ENCODE results near the gene HCN2. TPM values are rescaled to one million over a fixed set of nuclear protein-coding genes. Genes with fewer than 3 reads are reported as not detected.

The HCN2 gene
- total RNA-seq, 1 experiment from 2014 or later, result not detected

- no peak overlapping the region for H3K4me2 ChIP-seq (ENCODE audit: low read depth, low read length, poor library complexity, severe bottlenecking)
- no peaks in the 10 kb centered on the region for H3K27me3 ChIP-seq (ENCODE audit: low read length)
- no peaks in the 10 kb centered on the region for H4K20me1 ChIP-seq (ENCODE audit: insufficient read depth, low read depth, low read length)
- H3K4me1 ChIP-seq (ENCODE audit: low read length), result peaks cover 7% of the 10 kb centered on the region
- no peaks in the 10 kb centered on the region for H3K79me2 ChIP-seq (ENCODE audit: low read length)
- no peak overlapping the region for H2AFZ ChIP-seq (ENCODE audit: low read length)
- H3K36me3 ChIP-seq (ENCODE audit: insufficient read depth, low read length), result no peaks in the 10 kb centered on the region
- no peak overlapping the region for H3K27ac ChIP-seq (ENCODE audit: low read length)
- no peaks in the 10 kb centered on the region for H3K9me3 ChIP-seq (ENCODE audit: low read length)
- H3K9ac ChIP-seq (ENCODE audit: low read length), result no peak overlapping the region
- H3K9me2 ChIP-seq (replicated peaks; ENCODE audit: insufficient read depth, low read length), result no peaks in the 10 kb centered on the region
- no peak for DNase-seq
- H3K4me3 ChIP-seq (ENCODE audit: low read length), result no peak overlapping the region
Observed at GRCh38 chr19:593055-593454, 3.4 kb downstream of the HCN2 start.

- peak; percentile 74 for DNase-seq
- Histone ChIP-seq H3K27me3 (ENCODE audit: low read length) (no peaks in the 10 kb centered on the region), H2AFZ (ENCODE audit: low read length) (no peak overlapping the region), H3K4me3 (ENCODE audit: low read length) (no peak overlapping the region), H3K9me2 (replicated peaks; ENCODE audit: insufficient read depth, low read length) (no peaks in the 10 kb centered on the region), H3K36me3 (ENCODE audit: insufficient read depth, low read length) (no peaks in the 10 kb centered on the region), H3K9ac (ENCODE audit: low read length) (no peak overlapping the region), H3K27ac (ENCODE audit: low read length) (no peak overlapping the region), H3K4me2 (ENCODE audit: low read depth, low read length, poor library complexity, severe bottlenecking) (no peak overlapping the region), H4K20me1 (ENCODE audit: insufficient read depth, low read depth, low read length) (no peaks in the 10 kb centered on the region), H3K9me3 (ENCODE audit: low read length) (no peaks in the 10 kb centered on the region), H3K79me2 (ENCODE audit: low read length) (no peaks in the 10 kb centered on the region), H3K4me1 (ENCODE audit: low read length) (peaks cover 2% of the 10 kb centered on the region)
Observed at GRCh38 chr19:593505-593904, 3.8 kb downstream of the HCN2 start.

GRCh38 chr19:594265-594870 lies 4.7 kb downstream of the HCN2 start:
- H3K36me3 ChIP-seq (ENCODE audit: insufficient read depth, low read length), result no peaks in the 10 kb centered on the region
- H3K27me3 ChIP-seq (ENCODE audit: low read length), result no peaks in the 10 kb centered on the region
- H3K4me2 ChIP-seq (ENCODE audit: low read depth, low read length, poor library complexity, severe bottlenecking), result no peak overlapping the region
- no peak overlapping the region for H3K4me3 ChIP-seq (ENCODE audit: low read length)
- no peaks in the 10 kb centered on the region for H3K9me3 ChIP-seq (ENCODE audit: low read length)
- H4K20me1 ChIP-seq (ENCODE audit: insufficient read depth, low read depth, low read length), result no peaks in the 10 kb centered on the region
- H3K9me2 ChIP-seq (replicated peaks; ENCODE audit: insufficient read depth, low read length), result no peaks in the 10 kb centered on the region
- H3K79me2 ChIP-seq (ENCODE audit: low read length), result no peaks in the 10 kb centered on the region
- no peak for DNase-seq
- no peak overlapping the region for H3K9ac ChIP-seq (ENCODE audit: low read length)
- H3K27ac ChIP-seq (ENCODE audit: low read length), result no peak overlapping the region
- no peaks in the 10 kb centered on the region for H3K4me1 ChIP-seq (ENCODE audit: low read length)
- H2AFZ ChIP-seq (ENCODE audit: low read length), result no peak overlapping the region

GRCh38 chr19:595326-596262 lies 5.9 kb downstream of the HCN2 start:
- DNase-seq, result no peak
- H2AFZ ChIP-seq (ENCODE audit: low read length), result no peak overlapping the region
- H3K4me3 ChIP-seq (ENCODE audit: low read length), result no peak overlapping the region
- no peak overlapping the region for H3K4me2 ChIP-seq (ENCODE audit: low read depth, low read length, poor library complexity, severe bottlenecking)
- H3K79me2 ChIP-seq (ENCODE audit: low read length), result no peaks in the 10 kb centered on the region
- H3K27ac ChIP-seq (ENCODE audit: low read length), result no peak overlapping the region
- no peaks in the 10 kb centered on the region for H3K27me3 ChIP-seq (ENCODE audit: low read length)
- H3K4me1 ChIP-seq (ENCODE audit: low read length), result no peaks in the 10 kb centered on the region
- no peaks in the 10 kb centered on the region for H3K9me2 ChIP-seq (replicated peaks; ENCODE audit: insufficient read depth, low read length)
- H4K20me1 ChIP-seq (ENCODE audit: insufficient read depth, low read depth, low read length), result no peaks in the 10 kb centered on the region
- H3K9me3 ChIP-seq (ENCODE audit: low read length), result no peaks in the 10 kb centered on the region
- H3K9ac ChIP-seq (ENCODE audit: low read length), result no peak overlapping the region
- H3K36me3 ChIP-seq (ENCODE audit: insufficient read depth, low read length), result no peaks in the 10 kb centered on the region

GRCh38 chr19:596263-596655 lies 6.6 kb downstream of the HCN2 start:
- Histone ChIP-seq H3K36me3 (ENCODE audit: insufficient read depth, low read length) (no peaks in the 10 kb centered on the region), H3K9me2 (replicated peaks; ENCODE audit: insufficient read depth, low read length) (no peaks in the 10 kb centered on the region), H3K9me3 (ENCODE audit: low read length) (no peaks in the 10 kb centered on the region; the same call in 1 of the 2 replicates), H3K27ac (ENCODE audit: low read length) (no peak overlapping the region), H3K27me3 (ENCODE audit: low read length) (no peaks in the 10 kb centered on the region), H3K9ac (ENCODE audit: low read length) (no peak overlapping the region), H2AFZ (ENCODE audit: low read length) (no peak overlapping the region), H3K79me2 (ENCODE audit: low read length) (no peaks in the 10 kb centered on the region), H3K4me1 (ENCODE audit: low read length) (no peaks in the 10 kb centered on the region), H3K4me2 (ENCODE audit: low read depth, low read length, poor library complexity, severe bottlenecking) (no peak overlapping the region), H4K20me1 (ENCODE audit: insufficient read depth, low read depth, low read length) (no peaks in the 10 kb centered on the region), H3K4me3 (ENCODE audit: low read length) (no peak overlapping the region)
- DNase-seq, result no peak

- Histone ChIP-seq H3K27ac (ENCODE audit: low read length) (no peak overlapping the region), H3K9ac (ENCODE audit: low read length) (no peak overlapping the region), H3K4me1 (ENCODE audit: low read length) (no peaks in the 10 kb centered on the region)
Observed at GRCh38 chr19:597406-598315, 8.0 kb downstream of the HCN2 start.

GRCh38 chr19:601310-601709 lies 11.6 kb downstream of the HCN2 start:
- Histone ChIP-seq H3K4me2 (ENCODE audit: low read depth, low read length, poor library complexity, severe bottlenecking) (no peak overlapping the region), H4K20me1 (ENCODE audit: insufficient read depth, low read depth, low read length) (no peaks in the 10 kb centered on the region), H3K4me1 (ENCODE audit: low read length) (no peaks in the 10 kb centered on the region), H2AFZ (ENCODE audit: low read length) (no peak overlapping the region), H3K27ac (ENCODE audit: low read length) (no peak overlapping the region), H3K36me3 (ENCODE audit: insufficient read depth, low read length) (no peaks in the 10 kb centered on the region), H3K9me3 (ENCODE audit: low read length) (no peaks in the 10 kb centered on the region; the same call in 1 of the 2 replicates), H3K4me3 (ENCODE audit: low read length) (no peak overlapping the region), H3K9me2 (replicated peaks; ENCODE audit: insufficient read depth, low read length) (no peaks in the 10 kb centered on the region), H3K27me3 (ENCODE audit: low read length) (no peaks in the 10 kb centered on the region), H3K9ac (ENCODE audit: low read length) (no peak overlapping the region), H3K79me2 (ENCODE audit: low read length) (no peaks in the 10 kb centered on the region)
- DNase-seq, result no peak

More at GRCh38 chr19:597406-598315, 8.0 kb downstream of the HCN2 start:
- Histone ChIP-seq H3K27me3 (ENCODE audit: low read length) (no peaks in the 10 kb centered on the region), H4K20me1 (ENCODE audit: insufficient read depth, low read depth, low read length) (no peaks in the 10 kb centered on the region), H3K9me2 (replicated peaks; ENCODE audit: insufficient read depth, low read length) (no peaks in the 10 kb centered on the region), H3K4me2 (ENCODE audit: low read depth, low read length, poor library complexity, severe bottlenecking) (no peak overlapping the region), H2AFZ (ENCODE audit: low read length) (no peak overlapping the region), H3K9me3 (ENCODE audit: low read length) (no peaks in the 10 kb centered on the region; the same call in 1 of the 2 replicates), H3K4me3 (ENCODE audit: low read length) (no peak overlapping the region), H3K36me3 (ENCODE audit: insufficient read depth, low read length) (no peaks in the 10 kb centered on the region), H3K79me2 (ENCODE audit: low read length) (no peaks in the 10 kb centered on the region)
- peak; percentile 58 for DNase-seq

GRCh38 chr19:601790-602189 lies 12.1 kb downstream of the HCN2 start:
- Histone ChIP-seq H3K4me1 (ENCODE audit: low read length) (no peaks in the 10 kb centered on the region), H3K9me2 (replicated peaks; ENCODE audit: insufficient read depth, low read length) (no peaks in the 10 kb centered on the region), H3K4me2 (ENCODE audit: low read depth, low read length, poor library complexity, severe bottlenecking) (no peak overlapping the region), H3K27ac (ENCODE audit: low read length) (no peak overlapping the region), H3K4me3 (ENCODE audit: low read length) (no peak overlapping the region), H3K36me3 (ENCODE audit: insufficient read depth, low read length) (no peaks in the 10 kb centered on the region), H3K9me3 (ENCODE audit: low read length) (no peaks in the 10 kb centered on the region; the same call in 1 of the 2 replicates), H4K20me1 (ENCODE audit: insufficient read depth, low read depth, low read length) (no peaks in the 10 kb centered on the region), H2AFZ (ENCODE audit: low read length) (no peak overlapping the region), H3K9ac (ENCODE audit: low read length) (no peak overlapping the region), H3K27me3 (ENCODE audit: low read length) (no peaks in the 10 kb centered on the region), H3K79me2 (ENCODE audit: low read length) (no peaks in the 10 kb centered on the region)
- DNase-seq, result no peak

Measured in Karpas-422 (cell line).